Neural crest cell (in vitro differentiated cells): Measurements from ENCODE around the gene NNAT. TPM values are rescaled to one million over a fixed set of nuclear protein-coding genes. Genes with fewer than 3 reads are reported as not detected.

ENCODE experiments used
- DNase-seq: peaks from one replicate; pipeline ENCODE4 v3.0.0; 2021; ENCODE audit warnings: low read depth, mixed read lengths, low spot score
- H3K27ac Mint-ChIP-seq: one replicate; pipeline ENCODE4 v1.8.0; 2021; ENCODE audit warnings: mild to moderate bottlenecking, mixed read lengths; ENCODE audit not compliant: unreplicated experiment
- H3K27me3 Mint-ChIP-seq: 2 replicates; pipeline ENCODE4 v1.8.0; 2021; ENCODE audit warnings: low read depth, mild to moderate bottlenecking, mixed read lengths
- H3K36me3 Mint-ChIP-seq: 2 replicates; pipeline ENCODE4 v1.8.0; 2021; ENCODE audit warnings: low read depth, mild to moderate bottlenecking, mixed read lengths
- H3K4me1 Mint-ChIP-seq: 2 replicates; pipeline ENCODE4 v1.8.0; 2021; ENCODE audit warnings: mixed read lengths
- H3K4me3 Mint-ChIP-seq: one replicate; pipeline ENCODE4 v1.8.0; 2021; ENCODE audit warnings: mild to moderate bottlenecking, mixed read lengths
- H3K9me3 Mint-ChIP-seq: 2 replicates; pipeline ENCODE4 v1.8.0; 2021; ENCODE audit warnings: mixed read lengths
- total RNA-seq: library from RNA; stranded (reverse); gene quantifications from 2 replicates; pipeline ENCODE4 v1.2.1, GENCODE V29; 2021
- TF ChIP-seq, protein P1 (sequence below): fragments of 200-600 bp; sonication (generic); conservative IDR thresholded peaks from 2 replicates; pipeline ENCODE4 v1.5.0; 2021; ENCODE audit warnings: antibody characterized with exemption, mild to moderate bottlenecking

The NNAT gene
- total RNA-seq, 1 donor from 2014 or later: 113 TPM

DNA sequence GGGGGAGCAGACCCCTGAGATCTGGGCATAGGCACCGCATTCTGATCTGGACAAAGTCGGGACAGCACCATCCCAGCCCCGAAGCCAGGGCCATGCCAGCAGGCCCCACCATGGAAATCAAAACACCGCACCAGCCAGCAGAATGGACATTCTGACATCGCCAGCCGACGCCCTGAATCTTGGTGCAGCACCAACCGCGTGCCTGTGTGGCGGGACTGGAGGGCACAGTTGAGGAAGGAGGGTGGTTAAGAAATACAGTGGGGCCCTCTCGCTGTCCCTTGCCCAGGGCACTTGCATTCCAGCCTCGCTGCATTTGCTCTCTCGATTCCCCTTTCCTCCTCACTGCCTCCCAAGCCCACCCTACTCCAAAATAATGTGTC is 2.0 kb downstream of the NNAT start:
- Mint-ChIP-seq H3K27me3 (peaks cover 16% of the 10 kb centered on the region), H3K9me3 (no peaks in the 10 kb centered on the region), H3K4me1 (peaks cover 68% of the 10 kb centered on the region), H3K36me3 (peaks cover 24% of the 10 kb centered on the region), H3K4me3 (peak overlapping the region; percentile 94), H3K27ac (no peak overlapping the region)
- no peak for DNase-seq
- TF ChIP-seq, protein P1, sequence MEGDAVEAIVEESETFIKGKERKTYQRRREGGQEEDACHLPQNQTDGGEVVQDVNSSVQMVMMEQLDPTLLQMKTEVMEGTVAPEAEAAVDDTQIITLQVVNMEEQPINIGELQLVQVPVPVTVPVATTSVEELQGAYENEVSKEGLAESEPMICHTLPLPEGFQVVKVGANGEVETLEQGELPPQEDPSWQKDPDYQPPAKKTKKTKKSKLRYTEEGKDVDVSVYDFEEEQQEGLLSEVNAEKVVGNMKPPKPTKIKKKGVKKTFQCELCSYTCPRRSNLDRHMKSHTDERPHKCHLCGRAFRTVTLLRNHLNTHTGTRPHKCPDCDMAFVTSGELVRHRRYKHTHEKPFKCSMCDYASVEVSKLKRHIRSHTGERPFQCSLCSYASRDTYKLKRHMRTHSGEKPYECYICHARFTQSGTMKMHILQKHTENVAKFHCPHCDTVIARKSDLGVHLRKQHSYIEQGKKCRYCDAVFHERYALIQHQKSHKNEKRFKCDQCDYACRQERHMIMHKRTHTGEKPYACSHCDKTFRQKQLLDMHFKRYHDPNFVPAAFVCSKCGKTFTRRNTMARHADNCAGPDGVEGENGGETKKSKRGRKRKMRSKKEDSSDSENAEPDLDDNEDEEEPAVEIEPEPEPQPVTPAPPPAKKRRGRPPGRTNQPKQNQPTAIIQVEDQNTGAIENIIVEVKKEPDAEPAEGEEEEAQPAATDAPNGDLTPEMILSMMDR: no peak

DNA sequence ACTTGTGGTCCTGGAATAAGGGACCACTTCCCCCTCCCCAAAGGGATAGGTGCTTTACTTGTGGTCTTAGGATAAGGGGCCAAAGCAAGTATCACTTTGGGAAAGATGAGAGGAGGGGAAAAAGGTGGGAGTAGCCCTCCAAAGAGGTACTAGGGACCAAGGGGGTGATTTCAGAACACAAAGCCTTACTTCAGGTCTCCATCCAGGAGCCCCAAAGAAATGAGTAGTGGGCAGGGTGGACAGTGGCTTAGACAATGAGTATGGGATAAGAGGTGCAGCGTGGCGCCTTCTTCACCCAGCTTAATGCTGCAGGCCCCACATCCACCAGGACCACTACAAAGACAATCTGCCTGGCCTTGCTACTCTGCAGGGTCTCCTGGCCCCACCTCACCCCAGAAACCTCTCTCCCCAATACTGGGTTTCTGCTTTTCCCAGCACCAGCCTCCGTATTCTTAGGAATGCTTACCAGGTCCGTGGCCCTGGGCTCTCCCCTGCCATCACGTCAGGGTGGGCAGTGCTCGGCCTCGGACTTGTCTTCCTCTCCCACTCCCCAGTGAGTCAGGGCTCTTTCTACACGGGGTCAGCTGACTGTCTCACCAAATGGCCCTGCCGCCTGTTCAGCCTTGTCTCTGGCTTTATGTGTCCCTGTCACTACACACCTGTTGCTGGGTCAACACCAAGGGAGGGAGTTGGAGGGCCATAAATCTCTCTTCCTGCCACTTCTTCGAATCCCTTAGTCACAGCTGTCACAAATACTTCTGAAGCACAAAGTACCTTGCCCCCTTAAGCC is 3.1 kb downstream of the NNAT start:
- Mint-ChIP-seq H3K4me3 (peak overlapping the region; percentile 94), H3K36me3 (peaks cover 21% of the 10 kb centered on the region), H3K4me1 (peaks cover 66% of the 10 kb centered on the region), H3K27me3 (peaks cover 18% of the 10 kb centered on the region), H3K27ac (no peak overlapping the region), H3K9me3 (no peaks in the 10 kb centered on the region)
- TF ChIP-seq, protein P1: no peak
- no peak for DNase-seq

DNA sequence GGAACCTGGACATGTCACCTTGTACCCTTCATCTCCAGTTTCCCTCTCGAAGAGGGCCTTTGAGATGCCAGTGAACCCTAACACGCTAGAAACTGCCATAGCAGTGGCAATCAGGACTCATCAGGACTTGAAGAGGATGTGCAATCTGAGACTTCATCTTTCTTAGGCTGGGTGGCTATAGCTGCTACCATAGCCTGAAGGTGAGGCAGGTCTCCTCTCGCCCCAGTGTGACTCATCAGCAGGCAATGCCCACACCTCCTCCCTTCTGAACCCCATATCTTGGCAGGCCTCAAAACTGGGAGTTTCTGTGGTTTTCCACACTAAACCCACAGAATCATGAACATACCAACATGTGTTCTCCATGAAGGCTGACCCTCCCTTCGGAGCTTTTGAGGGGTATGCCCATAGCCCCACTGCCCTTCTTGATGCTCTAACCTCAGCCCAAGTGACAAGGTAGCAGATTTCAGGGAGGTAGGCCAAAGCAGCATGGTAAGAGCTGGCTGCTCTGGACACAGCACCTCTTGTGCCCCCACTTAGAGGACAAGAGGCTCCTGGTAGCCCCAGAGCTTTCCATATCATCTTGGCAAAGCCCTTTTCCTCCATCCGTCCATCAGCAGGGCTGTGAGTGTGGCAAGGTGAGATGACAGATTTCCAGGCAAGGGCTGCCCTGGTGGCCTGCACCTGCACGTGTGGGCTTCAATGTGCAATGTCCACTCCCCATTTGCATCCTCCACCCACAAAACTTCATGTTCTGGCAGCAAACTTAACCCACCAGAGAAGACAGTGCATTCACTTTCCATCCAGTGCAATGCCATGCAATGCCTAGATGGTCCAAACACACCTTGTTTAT is 4.0 kb downstream of the NNAT start:
- Mint-ChIP-seq H3K4me3 (peak overlapping the region; percentile 94), H3K27ac (no peak overlapping the region), H3K4me1 (peaks cover 60% of the 10 kb centered on the region)

DNA sequence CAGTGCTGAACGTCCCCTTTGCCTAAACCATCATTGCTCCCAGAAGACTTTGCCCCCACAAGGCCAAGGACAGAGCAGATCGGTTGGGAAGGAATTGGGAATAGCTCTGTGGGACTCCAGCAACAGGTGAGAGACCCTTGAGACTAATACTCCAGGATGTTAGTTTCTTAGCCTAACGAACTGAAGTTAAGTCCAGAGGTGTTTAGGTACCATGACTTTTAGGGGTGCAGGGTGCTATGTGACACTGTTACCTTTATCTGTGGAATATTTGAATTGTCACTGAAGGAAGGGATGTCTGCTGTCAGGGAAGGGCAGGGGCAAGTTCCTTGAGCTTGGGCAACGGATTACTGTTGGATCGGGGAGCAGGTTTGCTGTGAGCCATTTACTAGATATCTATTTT is 4.8 kb downstream of the NNAT start:
- Mint-ChIP-seq H3K27me3 (peaks cover 7% of the 10 kb centered on the region), H3K9me3 (no peaks in the 10 kb centered on the region), H3K36me3 (peaks cover 7% of the 10 kb centered on the region), H3K27ac (no peak overlapping the region), H3K4me3 (peak overlapping the region; percentile 94), H3K4me1 (peaks cover 53% of the 10 kb centered on the region)
- TF ChIP-seq, protein P1: no peak
- DNase-seq: no peak

More for the DNA sequence above, 4.0 kb downstream of the NNAT start:
- peaks cover 14% of the 10 kb centered on the region for H3K27me3 Mint-ChIP-seq
- peaks cover 14% of the 10 kb centered on the region for H3K36me3 Mint-ChIP-seq
- no peak for DNase-seq
- no peaks in the 10 kb centered on the region for H3K9me3 Mint-ChIP-seq
- TF ChIP-seq, protein P1: no peak

DNA sequence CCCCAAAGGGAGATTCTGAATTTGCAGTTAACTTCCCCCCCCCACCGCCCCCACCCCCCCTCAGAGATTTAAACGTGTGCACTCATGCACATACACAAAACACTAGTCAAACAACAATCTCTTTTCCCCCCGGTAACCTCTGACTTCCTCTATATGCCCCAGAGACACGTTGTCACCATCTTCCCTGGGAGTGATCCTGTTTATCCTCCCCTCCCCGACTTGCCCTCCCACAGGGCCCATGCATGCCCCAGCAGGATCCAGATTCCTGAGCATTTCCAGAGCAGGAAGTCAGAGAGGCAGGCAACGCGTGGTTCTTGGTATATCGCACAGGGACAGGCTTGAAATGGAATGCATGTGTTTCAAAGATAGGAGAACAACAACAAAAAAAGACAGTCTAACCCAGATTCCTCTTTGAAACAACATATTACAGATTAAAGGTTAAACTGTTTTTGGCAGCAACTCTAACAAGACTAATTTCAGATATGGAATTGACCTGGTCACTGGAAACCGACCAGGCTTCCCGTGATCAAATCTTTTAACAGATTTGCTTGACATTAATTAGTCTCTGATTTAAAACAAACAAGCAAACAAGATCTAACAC is 5.3 kb downstream of the NNAT start:
- TF ChIP-seq, protein P1: no peak
- no peak for DNase-seq
- H3K4me1 Mint-ChIP-seq: peaks cover 51% of the 10 kb centered on the region
- no peak overlapping the region for H3K27ac Mint-ChIP-seq
- no peaks in the 10 kb centered on the region for H3K9me3 Mint-ChIP-seq
- H3K36me3 Mint-ChIP-seq: peaks cover 7% of the 10 kb centered on the region
- H3K27me3 Mint-ChIP-seq: peaks cover 5% of the 10 kb centered on the region
- H3K4me3 Mint-ChIP-seq: peak overlapping the region; percentile 94
